Measurements from ENCODE around the gene HTR3C.
"Not testable (repeated sequence)": the region's sequence is repeated elsewhere in the genome, so short reads cannot be mapped to it uniquely, and the experiment has no call there.

The HTR3C gene

GRCh38 chr3:184016811-184017671, 35.8 kb upstream of the HTR3C start:
- peak; percentile 32 to 73 for DNase-seq
- Histone ChIP-seq H3K4me3 (peak overlapping the region; percentile 85 to 100), H3K27me3 (no peaks in the 10 kb centered on the region), H3K36me3 (peaks cover 5 to 18% (median 14%) of the 10 kb centered on the region in 3 donors), H3K9me3 (no peaks in the 10 kb centered on the region), H3K4me1 (peaks cover 0 to 16% (median 10%) of the 10 kb centered on the region in 4 donors), H3K27ac (peak overlapping the region; percentile 70 to 78)
- intact Hi-C loops (cut with DNase I; ENCODE audit: low total_unique reads): loop anchor here (5.0 to 10.0 kb wide), 2 partner anchors 120 to 228 kb away; partner anchors contain the start of genes ALG3, EEF1AKMT4 and EIF2B5
- peak; percentile 90 to 95 for TF ChIP-seq CTCF (IDR thresholded peaks at IDR 0.05)

GRCh38 chr3:184017672-184018423, 35.0 kb upstream of the HTR3C start, which contains the start of gene ABCC5:
TSS of gene ABCC5 (minus strand) at chr3:184017884. CDS start at chr3:184014392, 3,492 bp downstream.
- H3K9me3 ChIP-seq: no peaks in the 10 kb centered on the region
- intact Hi-C loops (cut with DNase I; ENCODE audit: low total_unique reads): loop anchor here (5.0 to 10.0 kb wide), 2 partner anchors 119 to 227 kb away; partner anchors contain the start of genes ALG3, EEF1AKMT4 and EIF2B5
- H3K4me1 ChIP-seq: peaks cover 0 to 16% (median 10%) of the 10 kb centered on the region in 4 donors
- TF ChIP-seq CTCF (IDR thresholded peaks at IDR 0.05): peak in 1 of 2 experiments; percentile 22
- peak within 1 kb of the TSS; percentile 85 to 100 for H3K4me3 ChIP-seq
- H3K27me3 ChIP-seq: no peaks in the 10 kb centered on the region
- H3K27ac ChIP-seq: peak within 1 kb of the TSS; percentile 70 to 78
- peaks cover 5 to 11% (median 11%) of the 10 kb centered on the region in 3 donors for H3K36me3 ChIP-seq
- peak; percentile 89 to 95 for DNase-seq

- intact Hi-C loops (cut with DNase I; ENCODE audit: low total_unique reads): loop anchor here (5.0 to 10.0 kb wide), 2 partner anchors 119 to 226 kb away; partner anchors contain the start of genes ALG3, EEF1AKMT4 and EIF2B5
- Histone ChIP-seq H3K27me3 (no peaks in the 10 kb centered on the region), H3K9me3 (no peaks in the 10 kb centered on the region), H3K27ac (peak overlapping the region; percentile 70 to 78), H3K36me3 (peaks cover 5 to 6% (median 6%) of the 10 kb centered on the region in 3 donors), H3K4me1 (peaks cover 0 to 16% (median 10%) of the 10 kb centered on the region in 4 donors), H3K4me3 (peak overlapping the region; percentile 85 to 100)
- TF ChIP-seq CTCF (IDR thresholded peaks at IDR 0.05): no peak
- no peak for DNase-seq
These were observed 34.3 kb upstream of the HTR3C start for GRCh38 chr3:184018424-184018973.

GRCh38 chr3:184022323-184022722, 30.5 kb upstream of the HTR3C start:
- Histone ChIP-seq H3K4me3 (no peak overlapping the region), H3K27ac (no peak overlapping the region), H3K9me3 (no peaks in the 10 kb centered on the region), H3K36me3 (no peaks in the 10 kb centered on the region), H3K4me1 (peaks cover 0 to 7% (median 0%) of the 10 kb centered on the region in 4 donors), H3K27me3 (no peaks in the 10 kb centered on the region)
- no peak for TF ChIP-seq CTCF (IDR thresholded peaks at IDR 0.05)
- intact Hi-C loops (cut with DNase I; ENCODE audit: low total_unique reads): no loop called here
- no peak for DNase-seq

- H3K27ac ChIP-seq; DNase-seq; H3K4me3 ChIP-seq; H3K27me3 ChIP-seq; H3K9me3 ChIP-seq; H3K4me1 ChIP-seq; H3K36me3 ChIP-seq; intact Hi-C loops (cut with DNase I; ENCODE audit: low total_unique reads): not testable (repeated sequence)
These were observed 27.6 kb upstream of the HTR3C start for GRCh38 chr3:184025256-184025655.

- intact Hi-C loops (cut with DNase I; ENCODE audit: low total_unique reads); H3K36me3 ChIP-seq; H3K27me3 ChIP-seq; H3K4me3 ChIP-seq; H3K9me3 ChIP-seq; H3K4me1 ChIP-seq; H3K27ac ChIP-seq; DNase-seq: not testable (repeated sequence)
These were observed 24.5 kb upstream of the HTR3C start for GRCh38 chr3:184028275-184028890.
